ENCODE measurements around the gene MACF1.

Gene MACF1

GRCh38 chr1:39352881-39353280, 148.4 kb downstream of the MACF1 start:
- no peaks in the 10 kb centered on the region for H3K4me1 ChIP-seq (ENCODE audit: insufficient read depth, low read length)
- H3K9me3 ChIP-seq (ENCODE audit: insufficient read depth, low read depth, low read length): no peaks in the 10 kb centered on the region
- peaks cover 97% of the 10 kb centered on the region for H3K36me3 ChIP-seq (ENCODE audit: insufficient read depth, low read depth, low read length)
- no peak overlapping the region for H3K27ac ChIP-seq (ENCODE audit: low read length)
- no peak overlapping the region for H3K4me3 ChIP-seq (ENCODE audit: low read length)
- H3K9ac ChIP-seq (ENCODE audit: low read depth, low read length): no peak overlapping the region
- H3K27me3 ChIP-seq (ENCODE audit: insufficient read depth, low read length): no peaks in the 10 kb centered on the region

- Histone ChIP-seq H3K4me3 (ENCODE audit: low read length) (no peak overlapping the region), H3K27ac (ENCODE audit: low read length) (no peak overlapping the region), H3K9me3 (ENCODE audit: insufficient read depth, low read depth, low read length) (no peaks in the 10 kb centered on the region), H3K9ac (ENCODE audit: low read depth, low read length) (no peak overlapping the region), H3K4me1 (ENCODE audit: insufficient read depth, low read length) (no peaks in the 10 kb centered on the region), H3K27me3 (ENCODE audit: insufficient read depth, low read length) (no peaks in the 10 kb centered on the region), H3K36me3 (ENCODE audit: insufficient read depth, low read depth, low read length) (peaks cover 97% of the 10 kb centered on the region)
Observed at GRCh38 chr1:39354572-39354971, 150.1 kb downstream of the MACF1 start.

- Histone ChIP-seq H3K4me3 (ENCODE audit: low read length) (no peak overlapping the region), H3K4me1 (ENCODE audit: insufficient read depth, low read length) (no peaks in the 10 kb centered on the region; the same call in 1 of the 2 replicates), H3K36me3 (ENCODE audit: insufficient read depth, low read depth, low read length) (peaks cover 93% of the 10 kb centered on the region), H3K27me3 (ENCODE audit: insufficient read depth, low read length) (no peaks in the 10 kb centered on the region), H3K27ac (ENCODE audit: low read length) (no peak overlapping the region), H3K9ac (ENCODE audit: low read depth, low read length) (no peak overlapping the region), H3K9me3 (ENCODE audit: insufficient read depth, low read depth, low read length) (no peaks in the 10 kb centered on the region)
Observed at GRCh38 chr1:39358491-39358890, 154.0 kb downstream of the MACF1 start.

- Histone ChIP-seq H3K9me3 (ENCODE audit: insufficient read depth, low read depth, low read length) (no peaks in the 10 kb centered on the region), H3K27me3 (ENCODE audit: insufficient read depth, low read length) (no peaks in the 10 kb centered on the region), H3K4me3 (ENCODE audit: low read length) (no peak overlapping the region), H3K4me1 (ENCODE audit: insufficient read depth, low read length) (no peaks in the 10 kb centered on the region; the same call in 1 of the 2 replicates), H3K27ac (ENCODE audit: low read length) (no peak overlapping the region), H3K36me3 (ENCODE audit: insufficient read depth, low read depth, low read length) (peaks cover 92% of the 10 kb centered on the region), H3K9ac (ENCODE audit: low read depth, low read length) (no peak overlapping the region)
Observed at GRCh38 chr1:39359028-39359570, 154.6 kb downstream of the MACF1 start.

- H3K36me3 ChIP-seq (ENCODE audit: insufficient read depth, low read depth, low read length): peaks cover 80% of the 10 kb centered on the region
- no peaks in the 10 kb centered on the region; the same call in 1 of the 2 replicates for H3K4me1 ChIP-seq (ENCODE audit: insufficient read depth, low read length)
- H3K9me3 ChIP-seq (ENCODE audit: insufficient read depth, low read depth, low read length): no peaks in the 10 kb centered on the region
- H3K27ac ChIP-seq (ENCODE audit: low read length): no peak overlapping the region
- H3K27me3 ChIP-seq (ENCODE audit: insufficient read depth, low read length): no peaks in the 10 kb centered on the region
- no peak overlapping the region for H3K9ac ChIP-seq (ENCODE audit: low read depth, low read length)
- no peak overlapping the region for H3K4me3 ChIP-seq (ENCODE audit: low read length)
Observed at GRCh38 chr1:39360731-39361130, 156.2 kb downstream of the MACF1 start.

GRCh38 chr1:39361446-39361845, 157.0 kb downstream of the MACF1 start:
- Histone ChIP-seq H3K36me3 (ENCODE audit: insufficient read depth, low read depth, low read length) (peaks cover 80% of the 10 kb centered on the region), H3K4me1 (ENCODE audit: insufficient read depth, low read length) (no peaks in the 10 kb centered on the region; the same call in 1 of the 2 replicates), H3K9ac (ENCODE audit: low read depth, low read length) (no peak overlapping the region), H3K4me3 (ENCODE audit: low read length) (no peak overlapping the region), H3K27ac (ENCODE audit: low read length) (no peak overlapping the region), H3K27me3 (ENCODE audit: insufficient read depth, low read length) (no peaks in the 10 kb centered on the region), H3K9me3 (ENCODE audit: insufficient read depth, low read depth, low read length) (no peaks in the 10 kb centered on the region)

GRCh38 chr1:39363267-39363666, 158.8 kb downstream of the MACF1 start:
- Histone ChIP-seq H3K9me3 (ENCODE audit: insufficient read depth, low read depth, low read length) (no peaks in the 10 kb centered on the region), H3K4me3 (ENCODE audit: low read length) (no peak overlapping the region), H3K27ac (ENCODE audit: low read length) (no peak overlapping the region), H3K4me1 (ENCODE audit: insufficient read depth, low read length) (no peaks in the 10 kb centered on the region; the same call in 1 of the 2 replicates), H3K36me3 (ENCODE audit: insufficient read depth, low read depth, low read length) (peaks cover 79% of the 10 kb centered on the region), H3K27me3 (ENCODE audit: insufficient read depth, low read length) (no peaks in the 10 kb centered on the region), H3K9ac (ENCODE audit: low read depth, low read length) (no peak overlapping the region)

GRCh38 chr1:39368045-39368444, 163.6 kb downstream of the MACF1 start:
- Histone ChIP-seq H3K4me1 (ENCODE audit: insufficient read depth, low read length) (peaks cover 3% of the 10 kb centered on the region; the same call in 1 of the 2 replicates), H3K9ac (ENCODE audit: low read depth, low read length) (no peak overlapping the region), H3K36me3 (ENCODE audit: insufficient read depth, low read depth, low read length) (peaks cover 82% of the 10 kb centered on the region), H3K27me3 (ENCODE audit: insufficient read depth, low read length) (no peaks in the 10 kb centered on the region), H3K4me3 (ENCODE audit: low read length) (no peak overlapping the region), H3K27ac (ENCODE audit: low read length) (no peak overlapping the region), H3K9me3 (ENCODE audit: insufficient read depth, low read depth, low read length) (no peaks in the 10 kb centered on the region)

- Histone ChIP-seq H3K27ac (ENCODE audit: low read length) (no peak overlapping the region), H3K36me3 (ENCODE audit: insufficient read depth, low read depth, low read length) (peaks cover 86% of the 10 kb centered on the region), H3K4me1 (ENCODE audit: insufficient read depth, low read length) (peaks cover 3% of the 10 kb centered on the region; the same call in 1 of the 2 replicates), H3K27me3 (ENCODE audit: insufficient read depth, low read length) (no peaks in the 10 kb centered on the region), H3K4me3 (ENCODE audit: low read length) (no peak overlapping the region), H3K9me3 (ENCODE audit: insufficient read depth, low read depth, low read length) (no peaks in the 10 kb centered on the region), H3K9ac (ENCODE audit: low read depth, low read length) (no peak overlapping the region)
Observed at GRCh38 chr1:39369565-39369964, 165.1 kb downstream of the MACF1 start.

- peaks cover 3% of the 10 kb centered on the region; the same call in 1 of the 2 replicates for H3K4me1 ChIP-seq (ENCODE audit: insufficient read depth, low read length)
- H3K9me3 ChIP-seq (ENCODE audit: insufficient read depth, low read depth, low read length): no peaks in the 10 kb centered on the region
- no peaks in the 10 kb centered on the region for H3K27me3 ChIP-seq (ENCODE audit: insufficient read depth, low read length)
- no peak overlapping the region for H3K9ac ChIP-seq (ENCODE audit: low read depth, low read length)
- peaks cover 90% of the 10 kb centered on the region for H3K36me3 ChIP-seq (ENCODE audit: insufficient read depth, low read depth, low read length)
- no peak overlapping the region for H3K4me3 ChIP-seq (ENCODE audit: low read length)
- H3K27ac ChIP-seq (ENCODE audit: low read length): no peak overlapping the region
Observed at GRCh38 chr1:39370602-39371001, 166.1 kb downstream of the MACF1 start.

- peaks cover 3% of the 10 kb centered on the region; the same call in 1 of the 2 replicates for H3K4me1 ChIP-seq (ENCODE audit: insufficient read depth, low read length)
- H3K36me3 ChIP-seq (ENCODE audit: insufficient read depth, low read depth, low read length): peaks cover 84% of the 10 kb centered on the region
- no peak overlapping the region for H3K27ac ChIP-seq (ENCODE audit: low read length)
Observed at GRCh38 chr1:39372105-39372504, 167.6 kb downstream of the MACF1 start.

GRCh38 chr1:39376656-39377055, 172.2 kb downstream of the MACF1 start:
- Histone ChIP-seq H3K9me3 (ENCODE audit: insufficient read depth, low read depth, low read length) (no peaks in the 10 kb centered on the region), H3K4me1 (ENCODE audit: insufficient read depth, low read length) (no peaks in the 10 kb centered on the region), H3K27me3 (ENCODE audit: insufficient read depth, low read length) (no peaks in the 10 kb centered on the region), H3K4me3 (ENCODE audit: low read length) (no peak overlapping the region), H3K36me3 (ENCODE audit: insufficient read depth, low read depth, low read length) (peaks cover 67% of the 10 kb centered on the region), H3K9ac (ENCODE audit: low read depth, low read length) (no peak overlapping the region), H3K27ac (ENCODE audit: low read length) (no peak overlapping the region)

More at GRCh38 chr1:39372105-39372504, 167.6 kb downstream of the MACF1 start:
- H3K4me3 ChIP-seq (ENCODE audit: low read length): no peak overlapping the region
- H3K27me3 ChIP-seq (ENCODE audit: insufficient read depth, low read length): no peaks in the 10 kb centered on the region
- H3K9me3 ChIP-seq (ENCODE audit: insufficient read depth, low read depth, low read length): no peaks in the 10 kb centered on the region
- H3K9ac ChIP-seq (ENCODE audit: low read depth, low read length): no peak overlapping the region
